ENCODE results near the gene COL19A1.
"Not testable (repeated sequence)": the region's sequence is repeated elsewhere in the genome, so short reads cannot be mapped to it uniquely, and the experiment has no call there.

COL19A1 gene

DNA sequence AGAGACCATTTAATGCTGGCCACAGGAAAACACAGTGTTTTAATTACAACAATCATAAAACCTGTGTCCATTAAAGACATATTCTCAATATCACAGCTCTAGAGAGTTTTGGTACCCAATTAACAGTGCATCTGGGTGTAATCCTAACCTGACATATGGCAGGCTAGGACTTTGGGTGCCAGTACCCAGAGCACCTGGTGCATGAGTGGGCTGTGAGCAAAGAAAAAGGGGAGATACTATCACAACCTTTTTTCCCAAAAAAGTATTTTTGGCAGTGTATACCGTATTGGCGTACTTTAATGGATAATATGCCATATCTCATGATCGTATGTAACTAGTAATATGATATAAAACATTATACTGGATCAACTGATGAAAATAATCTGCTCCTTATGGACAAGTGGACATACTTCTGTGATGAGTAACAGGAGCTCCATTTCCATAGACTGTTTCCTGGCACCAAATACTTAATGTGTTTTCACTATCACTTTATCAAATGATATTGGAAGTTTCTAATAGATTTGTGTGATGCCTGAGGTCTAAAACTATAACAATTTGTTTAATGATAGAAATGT, 91.7 kb downstream of the COL19A1 start:
- Histone ChIP-seq H3K9me3 (no peaks in the 10 kb centered on the region), H3K36me3 (no peaks in the 10 kb centered on the region), H3K4me3 (ENCODE audit: low read depth in 1 of 2, low read length in 1 of 2) (no peak overlapping the region), H3K4me1 (ENCODE audit: control insufficient read depth in 1 of 2, insufficient read depth in 1 of 2, low read depth in 1 of 2, low read length in 1 of 2) (no peaks in the 10 kb centered on the region), H3K27me3 (no peaks in the 10 kb centered on the region), H3K27ac (no peak overlapping the region)
- no peak for TF ChIP-seq CTCF (IDR thresholded peaks at IDR 0.05)

- H3K4me1 ChIP-seq (ENCODE audit: control insufficient read depth in 1 of 2, insufficient read depth in 1 of 2, low read depth in 1 of 2, low read length in 1 of 2): no peaks in the 10 kb centered on the region
- TF ChIP-seq CTCF (IDR thresholded peaks at IDR 0.05): no peak
- H3K9me3 ChIP-seq: no peaks in the 10 kb centered on the region
- no peak overlapping the region for H3K27ac ChIP-seq
- no peak overlapping the region for H3K4me3 ChIP-seq (ENCODE audit: low read depth in 1 of 2, low read length in 1 of 2)
- H3K36me3 ChIP-seq: no peaks in the 10 kb centered on the region
- H3K27me3 ChIP-seq: no peaks in the 10 kb centered on the region
Observed at GRCh38 chr6:69958978-69959377, 92.6 kb downstream of the COL19A1 start.

DNA sequence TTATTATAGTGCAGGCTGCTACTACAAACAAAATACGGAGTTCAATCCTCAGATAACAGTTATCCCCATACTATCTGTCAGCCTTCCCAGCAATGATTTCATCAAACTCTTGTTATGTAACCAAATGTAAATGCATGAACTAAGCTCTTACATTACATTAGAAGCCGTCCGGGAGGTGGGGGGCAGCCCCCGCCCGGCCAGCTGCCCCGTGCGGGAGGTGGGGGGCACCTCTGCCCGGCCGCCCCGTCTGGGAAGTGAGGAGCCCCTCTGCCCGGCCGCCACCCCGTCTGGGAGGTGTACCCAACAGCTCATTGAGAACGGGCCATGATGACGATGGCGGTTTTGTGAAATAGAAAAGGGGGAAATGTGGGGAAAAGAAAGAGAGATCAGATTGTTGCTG, 99.6 kb downstream of the COL19A1 start:
- H3K27me3 ChIP-seq; H3K27ac ChIP-seq; H3K36me3 ChIP-seq; H3K4me3 ChIP-seq (ENCODE audit: low read depth in 1 of 2, low read length in 1 of 2); H3K4me1 ChIP-seq (ENCODE audit: control insufficient read depth in 1 of 2, insufficient read depth in 1 of 2, low read depth in 1 of 2, low read length in 1 of 2); H3K9me3 ChIP-seq: not testable (repeated sequence)

GRCh38 chr6:69973138-69973537, 106.8 kb downstream of the COL19A1 start:
- H3K4me3 ChIP-seq (ENCODE audit: low read depth in 1 of 2, low read length in 1 of 2): no peak overlapping the region
- H3K36me3 ChIP-seq: no peaks in the 10 kb centered on the region
- no peaks in the 10 kb centered on the region for H3K27me3 ChIP-seq
- no peaks in the 10 kb centered on the region for H3K9me3 ChIP-seq
- H3K4me1 ChIP-seq (ENCODE audit: control insufficient read depth in 1 of 2, insufficient read depth in 1 of 2, low read depth in 1 of 2, low read length in 1 of 2): no peaks in the 10 kb centered on the region
- TF ChIP-seq CTCF (IDR thresholded peaks at IDR 0.05): no peak
- H3K27ac ChIP-seq: no peak overlapping the region

GRCh38 chr6:69973763-69974162, 107.4 kb downstream of the COL19A1 start:
- no peak overlapping the region for H3K27ac ChIP-seq

DNA sequence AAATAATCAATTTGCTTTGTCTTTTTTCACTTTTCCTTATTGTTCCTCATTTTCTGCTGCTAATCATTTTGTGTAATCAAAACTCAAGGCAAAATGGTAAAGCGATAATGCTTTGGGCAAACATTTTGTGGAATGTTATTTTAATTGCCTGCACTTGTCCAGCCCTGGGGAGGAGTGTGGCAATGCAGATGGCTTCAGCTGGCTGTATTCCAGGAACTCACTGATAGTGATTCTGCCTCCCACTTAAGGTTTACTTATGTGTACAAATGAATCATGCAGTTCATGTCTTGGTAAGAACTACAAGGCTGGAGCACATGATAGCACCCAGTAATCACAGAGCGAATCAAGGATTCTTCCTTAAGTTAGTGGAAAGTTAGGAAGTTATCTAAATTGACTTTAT, 107.8 kb downstream of the COL19A1 start:
- Histone ChIP-seq H3K36me3 (no peaks in the 10 kb centered on the region), H3K4me1 (ENCODE audit: control insufficient read depth in 1 of 2, insufficient read depth in 1 of 2, low read depth in 1 of 2, low read length in 1 of 2) (no peaks in the 10 kb centered on the region), H3K4me3 (ENCODE audit: low read depth in 1 of 2, low read length in 1 of 2) (no peak overlapping the region), H3K27ac (no peak overlapping the region), H3K9me3 (no peaks in the 10 kb centered on the region), H3K27me3 (no peaks in the 10 kb centered on the region)
- TF ChIP-seq CTCF (IDR thresholded peaks at IDR 0.05): no peak

More at GRCh38 chr6:69973763-69974162, 107.4 kb downstream of the COL19A1 start:
- Histone ChIP-seq H3K4me3 (ENCODE audit: low read depth in 1 of 2, low read length in 1 of 2) (no peak overlapping the region), H3K9me3 (no peaks in the 10 kb centered on the region), H3K27me3 (no peaks in the 10 kb centered on the region), H3K36me3 (no peaks in the 10 kb centered on the region), H3K4me1 (ENCODE audit: control insufficient read depth in 1 of 2, insufficient read depth in 1 of 2, low read depth in 1 of 2, low read length in 1 of 2) (no peaks in the 10 kb centered on the region)
- no peak for TF ChIP-seq CTCF (IDR thresholded peaks at IDR 0.05)
